Spleen (tissue), 7 donors: ENCODE data around the gene KANSL1L.

Experiments
- POLR2A ChIP-seq, 3 donors: fragments of 450-650 bp; IDR thresholded peaks; one replicate each; pipeline ENCODE4 v1.5.1; 2017; ENCODE audit warnings: antibody characterized with exemption in 3 of 3, mild to moderate bottlenecking in 1 of 3
- POLR2AphosphoS5 ChIP-seq, 3 donors: sonication (generic); formaldehyde crosslinking; IDR thresholded peaks; one replicate each; pipeline ENCODE4 v1.5.1; 2017; ENCODE audit warnings: antibody characterized with exemption in 3 of 3
- TF ChIP-seq, protein P1 (sequence below), 11 experiments: fragments of 200-600 bp in 7 of 11; fragments of 450-650 bp in 4 of 11; sonication (generic) in 4 of 11; IDR thresholded peaks in 8 of 11; conservative IDR thresholded peaks in 3 of 11; 1 replicate in 7 of 11; 2 replicates in 4 of 11; pipeline versions ENCODE4 v1.4.0 to v1.8.0; 2016 to 2021; ENCODE audit warnings: antibody characterized with exemption in 11 of 11, inconsistent platforms in 4 of 11, mild to moderate bottlenecking in 1 of 11
- donor health status: DM: no; HTN: no; CAD: no; lungs with moderate emphysema.
- donor health status: DM: no; HTN: no; CAD: no.
- donor health status: DM: no; HTN: no; CAD: no.

DNA sequence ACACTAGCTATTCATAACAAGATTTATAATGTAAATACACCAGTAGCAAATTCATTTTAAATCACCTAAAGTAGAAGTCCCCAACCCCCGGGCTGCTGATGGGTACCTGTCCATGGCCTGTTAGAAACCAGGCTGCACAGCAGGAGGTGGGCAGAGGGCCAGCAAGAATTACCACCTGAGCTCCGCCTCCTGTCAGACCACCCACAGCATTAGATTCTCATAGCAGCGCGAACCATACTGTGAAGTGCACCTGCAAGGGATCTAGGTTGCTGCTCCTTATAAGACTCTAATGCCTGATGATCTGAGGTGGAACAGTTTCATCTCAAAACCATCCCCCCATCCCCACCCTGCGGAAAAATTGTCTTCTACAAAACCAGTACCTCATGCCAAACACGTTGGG, 71.3 kb downstream of the KANSL1L start:
- TF ChIP-seq, protein P1, sequence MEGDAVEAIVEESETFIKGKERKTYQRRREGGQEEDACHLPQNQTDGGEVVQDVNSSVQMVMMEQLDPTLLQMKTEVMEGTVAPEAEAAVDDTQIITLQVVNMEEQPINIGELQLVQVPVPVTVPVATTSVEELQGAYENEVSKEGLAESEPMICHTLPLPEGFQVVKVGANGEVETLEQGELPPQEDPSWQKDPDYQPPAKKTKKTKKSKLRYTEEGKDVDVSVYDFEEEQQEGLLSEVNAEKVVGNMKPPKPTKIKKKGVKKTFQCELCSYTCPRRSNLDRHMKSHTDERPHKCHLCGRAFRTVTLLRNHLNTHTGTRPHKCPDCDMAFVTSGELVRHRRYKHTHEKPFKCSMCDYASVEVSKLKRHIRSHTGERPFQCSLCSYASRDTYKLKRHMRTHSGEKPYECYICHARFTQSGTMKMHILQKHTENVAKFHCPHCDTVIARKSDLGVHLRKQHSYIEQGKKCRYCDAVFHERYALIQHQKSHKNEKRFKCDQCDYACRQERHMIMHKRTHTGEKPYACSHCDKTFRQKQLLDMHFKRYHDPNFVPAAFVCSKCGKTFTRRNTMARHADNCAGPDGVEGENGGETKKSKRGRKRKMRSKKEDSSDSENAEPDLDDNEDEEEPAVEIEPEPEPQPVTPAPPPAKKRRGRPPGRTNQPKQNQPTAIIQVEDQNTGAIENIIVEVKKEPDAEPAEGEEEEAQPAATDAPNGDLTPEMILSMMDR (IDR thresholded peaks at IDR 0.05 in 8 of 11, conservative IDR thresholded peaks at IDR 0.05 in 3 of 11): no peak
- no peak for TF ChIP-seq POLR2A (IDR thresholded peaks at IDR 0.05)
- TF ChIP-seq POLR2AphosphoS5 (IDR thresholded peaks at IDR 0.05): no peak
